NCI-H2171 (cell line): ENCODE measurements around the gene USP31.

ENCODE experiments used
- DNase-seq: peaks from one replicate; lab custom pipeline; 2025; lab: John Stamatoyannopoulos, UW

USP31 gene

GRCh38 chr16:23149267-23149992, at the start of gene USP31:
Gene USP31 (minus strand): TSS chr16:23149452. CDS start chr16:23149270, 182 bp downstream.
- DNase-seq, result peak; percentile 96

GRCh38 chr16:23196539-23196938, 47.3 kb upstream of the USP31 start:
- DNase-seq, result no peak

- no peak for DNase-seq
These were observed 46.2 kb upstream of the USP31 start for GRCh38 chr16:23195366-23195978.

GRCh38 chr16:23194497-23195221, 45.4 kb upstream of the USP31 start:
- no peak for DNase-seq

- no peak for DNase-seq
These were observed 39.7 kb upstream of the USP31 start for GRCh38 chr16:23188911-23189310.

GRCh38 chr16:23187341-23187740, 38.1 kb upstream of the USP31 start:
- no peak for DNase-seq

- no peak for DNase-seq
These were observed 36.9 kb upstream of the USP31 start for GRCh38 chr16:23186171-23186570.

- no peak for DNase-seq
These were observed 36.4 kb upstream of the USP31 start for GRCh38 chr16:23185656-23186055.

GRCh38 chr16:23183543-23183862, 34.3 kb upstream of the USP31 start:
- DNase-seq, result no peak

GRCh38 chr16:23182679-23183542, 33.7 kb upstream of the USP31 start, which contains the start of gene SCNN1G:
Gene SCNN1G (plus strand): TSS chr16:23182745. CDS start chr16:23186272, 3,527 bp downstream.
- no peak for DNase-seq

- DNase-seq, result peak; percentile 90
These were observed 33.0 kb upstream of the USP31 start for GRCh38 chr16:23182206-23182678.

- DNase-seq, result no peak
These were observed 32.3 kb upstream of the USP31 start for GRCh38 chr16:23181506-23181905.

GRCh38 chr16:23175651-23176050, 26.4 kb upstream of the USP31 start:
- DNase-seq, result no peak

- DNase-seq, result no peak
These were observed 25.4 kb upstream of the USP31 start for GRCh38 chr16:23174622-23175021.

- no peak for DNase-seq
These were observed 23.7 kb upstream of the USP31 start for GRCh38 chr16:23172994-23173393.

GRCh38 chr16:23172583-23172982, 23.3 kb upstream of the USP31 start:
- DNase-seq, result no peak

GRCh38 chr16:23164736-23165135, 15.5 kb upstream of the USP31 start:
- DNase-seq, result no peak

- no peak for DNase-seq
These were observed 14.7 kb upstream of the USP31 start for GRCh38 chr16:23163921-23164320.

GRCh38 chr16:23160574-23160973, 11.3 kb upstream of the USP31 start:
- DNase-seq, result no peak

- DNase-seq, result no peak
These were observed 10.8 kb upstream of the USP31 start for GRCh38 chr16:23160082-23160481.

GRCh38 chr16:23158114-23158513, 8.9 kb upstream of the USP31 start:
- no peak for DNase-seq

- DNase-seq, result no peak
These were observed 7.8 kb upstream of the USP31 start for GRCh38 chr16:23156946-23157460.
